ENCODE results near the gene FAAP24.
"Not testable (repeated sequence)": the region's sequence is repeated elsewhere in the genome, so short reads cannot be mapped to it uniquely, and the experiment has no call there.

FAAP24 gene

DNA sequence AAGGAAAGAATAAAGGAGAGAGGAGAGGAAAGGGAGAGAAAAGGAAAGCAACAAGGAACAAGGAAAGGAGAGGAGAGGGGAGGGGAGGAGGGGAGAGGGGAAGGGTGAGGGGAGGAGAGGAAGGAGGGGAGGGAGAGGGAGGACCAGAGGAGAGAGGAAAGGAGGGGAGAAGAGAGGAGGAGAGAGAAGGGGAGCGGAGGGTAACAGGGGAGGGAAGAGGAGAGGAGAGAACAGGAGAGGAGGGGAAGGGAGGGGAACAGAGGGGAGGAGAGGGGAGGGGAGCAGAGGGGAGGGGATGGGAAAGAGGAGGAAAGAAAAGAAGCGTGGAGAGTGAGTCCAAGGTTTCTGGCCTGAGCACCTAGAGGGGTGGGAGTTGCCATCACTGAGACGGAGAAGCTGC is 26.7 kb downstream of the FAAP24 start:
- no peak for DNase-seq (ENCODE audit: low spot score)

DNA sequence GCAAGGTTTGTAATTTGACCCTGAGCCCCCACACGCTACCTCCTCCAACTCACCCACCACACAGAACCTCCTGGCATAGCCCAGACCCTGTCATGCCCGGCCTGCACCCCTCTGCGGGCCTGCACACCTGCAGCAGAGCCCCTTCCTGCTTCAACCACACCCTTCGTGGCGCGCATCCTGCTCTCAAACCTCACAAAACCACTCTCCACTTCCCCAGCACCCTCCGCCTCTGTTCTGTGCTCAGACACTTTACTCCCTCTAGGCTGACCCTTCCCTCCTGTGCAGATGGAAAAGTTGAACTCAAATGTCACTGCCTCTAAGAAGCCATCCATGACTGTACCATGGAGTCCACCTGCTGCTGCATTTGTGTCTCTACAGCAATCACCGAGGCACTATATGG is 28.5 kb downstream of the FAAP24 start:
- DNase-seq (ENCODE audit: low spot score), result no peak

GRCh38 chr19:33000910-33001309 is 28.9 kb downstream of the FAAP24 start:
- no peak for DNase-seq (ENCODE audit: low spot score)

DNA sequence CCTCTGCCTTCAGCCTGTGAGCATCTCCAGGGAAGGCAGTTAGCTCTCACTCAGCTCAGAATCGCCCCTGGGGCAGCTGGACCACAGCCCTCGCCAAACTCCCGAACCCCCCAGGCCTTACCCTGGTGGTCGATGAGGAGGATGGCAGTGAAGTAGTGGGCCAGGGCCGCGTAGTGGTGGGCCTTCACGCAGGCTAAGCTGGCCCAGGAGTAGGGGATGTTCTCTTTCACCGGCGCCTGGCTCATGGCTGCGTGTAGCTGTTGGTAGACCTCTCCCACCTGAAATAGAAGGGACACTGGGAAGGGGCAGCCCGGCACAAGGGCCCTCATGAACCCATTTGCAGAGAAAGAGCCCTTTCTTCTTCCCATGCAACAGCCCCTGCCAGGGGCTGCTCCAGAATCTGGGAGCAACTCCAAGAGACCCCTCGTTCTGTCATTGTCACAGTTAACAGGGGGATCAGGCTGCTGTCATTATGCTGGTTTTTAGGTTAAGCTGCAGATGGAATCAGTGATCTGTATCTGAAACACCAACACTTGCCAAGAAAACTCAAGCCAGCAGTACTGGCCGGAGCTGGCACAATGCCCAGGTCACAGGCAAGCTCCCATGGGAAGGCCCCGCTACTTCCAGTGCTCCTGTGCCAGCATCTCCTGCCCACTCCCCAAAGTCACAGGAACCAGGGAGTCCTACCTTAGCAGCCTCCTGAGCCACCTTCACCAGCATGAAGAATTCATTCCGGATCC is 30.3 kb downstream of the FAAP24 start:
- DNase-seq (ENCODE audit: low spot score), result not testable (repeated sequence)

DNA sequence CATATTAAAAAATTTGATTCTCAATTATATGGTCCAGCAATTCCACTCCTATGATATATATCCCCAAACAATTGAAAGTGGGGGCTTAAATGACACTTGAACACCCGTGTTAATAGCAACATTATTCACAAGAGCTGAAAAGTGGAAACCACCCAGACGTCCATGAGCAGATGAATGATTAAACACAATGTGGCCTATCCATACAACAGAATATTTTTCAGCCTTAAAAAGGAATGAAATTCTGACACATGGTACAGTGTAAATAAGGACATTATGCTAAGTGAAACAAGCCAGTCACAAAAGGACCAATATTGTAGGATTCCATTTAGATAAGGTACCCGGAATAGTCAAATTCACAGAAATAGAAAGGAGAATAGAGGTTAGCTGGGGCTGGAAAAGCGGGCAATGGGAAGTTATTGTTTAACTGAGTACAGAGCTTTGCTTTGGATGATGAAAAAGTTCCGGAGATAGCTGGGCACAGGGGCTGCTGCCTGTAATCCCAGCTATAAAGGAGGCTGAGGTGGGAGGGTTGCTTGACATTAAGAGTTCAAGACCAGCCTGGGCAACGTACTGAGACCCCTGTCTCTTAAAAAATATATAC is 31.5 kb downstream of the FAAP24 start:
- DNase-seq (ENCODE audit: low spot score), result not testable (repeated sequence)

- no peak for DNase-seq (ENCODE audit: low spot score)
These were observed 33.4 kb downstream of the FAAP24 start for GRCh38 chr19:33005440-33005839.

DNA sequence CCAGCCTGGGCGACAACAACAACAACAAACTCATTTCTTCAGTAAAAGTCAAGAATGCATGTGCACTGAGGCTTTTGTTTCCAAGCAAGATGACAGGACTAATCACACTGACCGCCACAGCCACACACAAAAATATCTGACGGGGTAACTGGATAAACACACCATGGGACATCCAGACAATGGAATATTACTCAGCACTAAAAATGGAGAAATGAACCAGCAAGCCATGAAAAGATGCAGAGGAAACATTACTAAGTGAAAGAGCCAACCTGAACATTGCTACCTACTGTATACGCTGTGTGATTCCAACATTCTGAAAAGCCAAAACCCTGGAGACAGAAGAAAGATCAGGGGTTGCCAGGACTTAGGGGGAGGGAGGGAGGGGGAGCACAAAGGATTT is 36.7 kb downstream of the FAAP24 start:
- no peak for DNase-seq (ENCODE audit: low spot score)

GRCh38 chr19:33010891-33011290 is 38.8 kb downstream of the FAAP24 start:
- not testable (repeated sequence) for DNase-seq (ENCODE audit: low spot score)

- DNase-seq (ENCODE audit: low spot score), result no peak
These were observed 50.6 kb downstream of the FAAP24 start for GRCh38 chr19:33022472-33023116.

DNA sequence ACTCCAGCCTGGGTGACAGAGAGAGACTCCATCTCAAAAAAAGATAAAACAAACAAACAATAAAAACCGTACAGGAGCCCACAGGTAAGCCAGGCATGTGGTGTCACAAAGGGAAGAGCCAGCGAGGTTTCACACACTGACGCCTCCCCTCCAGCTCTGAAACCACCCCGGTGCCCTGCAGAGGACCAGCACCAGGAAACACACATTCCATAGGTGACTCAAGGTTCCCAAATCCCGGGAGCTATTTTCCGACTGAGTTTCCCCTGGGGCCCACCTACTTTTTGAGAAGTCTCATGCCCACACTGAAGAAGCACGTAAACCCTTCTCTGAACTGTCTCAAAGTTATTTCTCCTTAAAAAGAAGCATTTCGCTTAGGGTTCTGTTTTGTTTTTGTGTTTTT is 52.4 kb downstream of the FAAP24 start:
- DNase-seq (ENCODE audit: low spot score), result no peak

DNA sequence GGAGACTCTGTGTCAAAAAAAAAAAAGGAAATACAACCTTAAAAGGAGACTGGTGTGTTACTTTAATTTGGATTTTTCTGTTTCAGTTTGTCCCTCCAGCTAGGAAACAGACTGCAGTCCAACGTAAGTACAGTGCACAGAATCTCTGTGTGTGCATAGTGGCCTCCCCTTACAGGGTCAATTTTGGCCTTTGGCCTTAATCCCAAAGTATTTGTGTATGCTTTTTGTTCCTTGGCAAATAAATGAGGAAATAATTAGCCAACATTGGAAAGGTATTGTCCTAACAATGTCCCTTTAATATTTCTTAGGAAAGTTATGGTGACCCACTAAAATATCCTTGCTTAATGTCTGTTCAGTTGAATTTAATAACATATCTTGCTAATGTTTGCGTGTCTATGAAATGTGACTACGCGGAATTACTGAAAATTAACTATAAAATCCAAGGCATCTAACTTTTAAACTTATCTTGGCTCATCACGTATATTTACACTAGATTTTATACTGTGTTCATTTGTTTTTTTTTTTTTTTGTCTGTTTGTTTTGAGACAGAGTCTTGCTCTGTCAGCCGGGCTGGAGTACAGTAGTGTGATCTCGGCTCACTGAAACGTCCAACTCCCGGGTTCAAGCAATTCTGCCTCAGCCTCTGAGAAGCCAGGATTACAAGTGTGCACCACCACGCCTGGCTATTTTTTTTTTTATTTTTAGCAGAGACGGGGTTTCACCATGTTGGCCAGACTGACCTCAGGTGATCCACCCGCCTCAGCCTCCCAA is 53.6 kb downstream of the FAAP24 start:
- not testable (repeated sequence) for DNase-seq (ENCODE audit: low spot score)

DNA sequence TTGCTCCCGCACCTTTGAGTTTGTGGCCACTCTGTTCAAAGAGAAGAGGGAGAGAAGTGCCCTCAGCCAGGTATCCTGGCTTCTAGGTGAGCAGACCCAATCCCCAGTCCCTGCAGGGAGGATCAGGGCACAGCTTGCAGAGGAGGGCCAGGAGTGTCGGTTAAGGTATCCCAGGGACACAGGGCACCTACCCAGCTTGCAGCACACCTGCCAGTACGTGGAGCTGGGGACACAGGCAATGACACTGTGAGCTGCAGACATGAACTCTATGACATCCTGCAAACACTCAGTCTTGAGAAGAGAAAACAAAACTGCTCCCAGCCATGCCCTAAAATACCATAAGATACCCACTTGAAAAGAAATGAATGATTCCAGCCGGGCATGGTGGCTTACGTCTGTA is 54.6 kb downstream of the FAAP24 start:
- not testable (repeated sequence) for DNase-seq (ENCODE audit: low spot score)
